ENCODE measurements around the gene NPSR1.
"Not testable (repeated sequence)": the region's sequence is repeated elsewhere in the genome, so short reads cannot be mapped to it uniquely, and the experiment has no call there.

NPSR1 gene, protein sequence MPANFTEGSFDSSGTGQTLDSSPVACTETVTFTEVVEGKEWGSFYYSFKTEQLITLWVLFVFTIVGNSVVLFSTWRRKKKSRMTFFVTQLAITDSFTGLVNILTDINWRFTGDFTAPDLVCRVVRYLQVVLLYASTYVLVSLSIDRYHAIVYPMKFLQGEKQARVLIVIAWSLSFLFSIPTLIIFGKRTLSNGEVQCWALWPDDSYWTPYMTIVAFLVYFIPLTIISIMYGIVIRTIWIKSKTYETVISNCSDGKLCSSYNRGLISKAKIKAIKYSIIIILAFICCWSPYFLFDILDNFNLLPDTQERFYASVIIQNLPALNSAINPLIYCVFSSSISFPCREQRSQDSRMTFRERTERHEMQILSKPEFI

DNA sequence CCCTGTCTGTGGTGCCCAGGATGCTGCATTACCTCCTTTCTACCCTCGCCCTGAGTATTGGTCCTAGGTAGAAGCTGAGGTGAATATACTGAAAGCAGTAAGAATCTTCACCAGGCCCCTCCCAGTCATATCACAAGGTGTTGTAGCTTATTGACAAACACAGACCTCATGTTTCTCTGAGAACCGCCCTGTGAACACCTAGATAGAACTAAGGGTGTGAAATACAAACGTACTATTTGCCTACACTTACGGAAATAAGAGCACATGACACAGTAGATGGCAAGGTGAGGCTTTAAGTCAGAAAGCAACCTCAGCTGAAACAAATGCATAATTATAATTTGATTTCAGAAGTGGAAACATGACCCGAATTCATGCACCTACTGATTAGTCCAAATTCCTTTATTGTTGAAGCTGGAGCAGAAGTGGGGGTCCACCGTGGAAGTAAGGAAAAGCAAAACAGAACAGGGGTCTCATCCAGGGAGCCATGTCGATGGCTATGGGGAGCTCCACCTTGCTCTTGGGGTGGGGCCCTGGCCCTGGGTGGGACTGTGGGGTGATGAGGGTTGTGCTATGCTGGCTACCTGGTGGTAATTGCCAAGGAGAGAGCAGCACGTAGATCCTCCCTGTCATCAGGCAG is at the start of gene NPSR1:
Gene NPSR1, plus strand, starts transcription at position 587 of the 637 bp plus-strand sequence. CDS start 195 bp downstream, outside the sequence.
- Histone ChIP-seq H3K4me1 (ENCODE audit: control insufficient read depth, insufficient read depth, low read length, unreplicated experiment) (no peaks in the 10 kb centered on the region), H3K4me3 (ENCODE audit: low read depth, low read length) (no peak within 1 kb of the TSS), H3K36me3 (ENCODE audit: insufficient read depth, low read length) (no peaks in the 10 kb centered on the region), H3K27me3 (ENCODE audit: insufficient read depth, low read length) (peaks cover 66% of the 10 kb centered on the region), H3K79me2 (ENCODE audit: control insufficient read depth, insufficient read depth, low read length, unreplicated experiment) (no peaks in the 10 kb centered on the region), H2AFZ (ENCODE audit: low read length, unreplicated experiment) (no peak within 1 kb of the TSS), H3K27ac (ENCODE audit: low read depth, low read length) (no peak within 1 kb of the TSS)

DNA sequence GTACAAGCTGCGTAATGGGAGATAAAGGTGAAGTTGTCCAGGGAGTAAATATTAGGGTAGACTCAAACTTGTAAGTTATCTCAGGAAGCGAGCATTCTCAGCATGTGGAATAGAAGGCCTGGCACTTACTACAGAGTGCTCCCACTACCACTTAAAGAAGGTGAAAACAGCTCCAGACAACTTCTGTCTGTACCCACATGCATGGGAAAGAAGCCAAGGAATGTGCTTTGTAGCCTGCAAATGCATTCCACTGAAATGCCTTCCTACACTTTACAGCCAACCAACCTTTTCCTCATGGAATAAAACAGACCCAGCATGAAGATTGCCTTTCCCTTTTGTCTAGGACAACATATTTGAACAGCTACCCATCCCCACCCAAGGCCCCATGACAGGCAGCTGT is 45.4 kb upstream of the NPSR1 start:
- Histone ChIP-seq H3K79me2 (ENCODE audit: control insufficient read depth, insufficient read depth, low read length, unreplicated experiment) (no peaks in the 10 kb centered on the region), H3K4me3 (ENCODE audit: low read depth, low read length) (no peak overlapping the region), H3K4me1 (ENCODE audit: control insufficient read depth, insufficient read depth, low read length, unreplicated experiment) (no peaks in the 10 kb centered on the region), H2AFZ (ENCODE audit: low read length, unreplicated experiment) (no peak overlapping the region), H3K27ac (ENCODE audit: low read depth, low read length) (no peak overlapping the region), H3K36me3 (ENCODE audit: insufficient read depth, low read length) (no peaks in the 10 kb centered on the region), H3K27me3 (ENCODE audit: insufficient read depth, low read length) (no peaks in the 10 kb centered on the region)

DNA sequence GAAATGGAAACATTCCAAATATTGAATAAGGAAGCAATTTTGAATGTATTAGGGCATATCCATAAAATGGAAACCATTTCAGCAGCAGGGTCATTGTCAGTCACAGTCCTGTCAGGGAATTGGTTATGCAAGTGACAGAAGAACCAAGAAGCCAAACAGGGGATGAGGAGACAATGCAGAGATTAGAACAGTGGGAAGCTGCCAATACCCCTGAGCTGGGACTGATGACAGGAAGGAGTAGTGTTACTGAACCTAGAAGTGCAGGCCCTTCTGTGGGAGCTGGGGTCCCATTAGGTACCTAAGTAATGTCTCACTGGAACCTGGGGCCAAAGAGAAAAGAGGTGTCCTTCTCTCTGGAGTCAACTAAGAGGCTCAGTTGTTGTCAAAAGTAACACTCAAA is 37.6 kb upstream of the NPSR1 start:
- Histone ChIP-seq H3K79me2 (ENCODE audit: control insufficient read depth, insufficient read depth, low read length, unreplicated experiment) (no peaks in the 10 kb centered on the region), H2AFZ (ENCODE audit: low read length, unreplicated experiment) (no peak overlapping the region), H3K36me3 (ENCODE audit: insufficient read depth, low read length) (no peaks in the 10 kb centered on the region), H3K4me3 (ENCODE audit: low read depth, low read length) (no peak overlapping the region), H3K27ac (ENCODE audit: low read depth, low read length) (no peak overlapping the region), H3K27me3 (ENCODE audit: insufficient read depth, low read length) (0 out of 2 replicates have a peak, but pooled peaks cover 6% of the 10 kb centered on the region), H3K4me1 (ENCODE audit: control insufficient read depth, insufficient read depth, low read length, unreplicated experiment) (no peaks in the 10 kb centered on the region)

DNA sequence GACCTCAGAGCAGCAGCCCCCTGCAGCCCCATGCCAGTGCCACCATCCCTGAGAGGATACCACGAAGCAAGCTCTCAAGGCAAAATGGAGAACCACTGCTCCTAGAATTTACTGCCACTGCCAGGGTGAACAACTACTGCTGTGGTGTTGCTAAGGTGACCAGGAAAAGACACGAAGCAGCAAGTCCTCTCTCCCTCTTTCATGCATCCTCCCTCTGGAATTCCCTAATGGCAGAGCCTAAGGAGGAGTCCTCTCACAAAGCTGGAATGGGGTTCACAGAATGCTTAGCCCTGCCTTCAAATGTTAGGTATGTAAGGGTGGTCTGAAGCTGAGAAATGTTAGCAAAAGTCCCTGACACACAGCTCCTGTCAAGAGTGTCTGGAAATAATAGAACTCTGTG is 35.8 kb upstream of the NPSR1 start:
- Histone ChIP-seq H3K4me3 (ENCODE audit: low read depth, low read length) (no peak overlapping the region), H3K4me1 (ENCODE audit: control insufficient read depth, insufficient read depth, low read length, unreplicated experiment) (no peaks in the 10 kb centered on the region), H2AFZ (ENCODE audit: low read length, unreplicated experiment) (no peak overlapping the region), H3K27ac (ENCODE audit: low read depth, low read length) (no peak overlapping the region), H3K27me3 (ENCODE audit: insufficient read depth, low read length) (peaks cover 8% of the 10 kb centered on the region), H3K36me3 (ENCODE audit: insufficient read depth, low read length) (no peaks in the 10 kb centered on the region), H3K79me2 (ENCODE audit: control insufficient read depth, insufficient read depth, low read length, unreplicated experiment) (no peaks in the 10 kb centered on the region)

DNA sequence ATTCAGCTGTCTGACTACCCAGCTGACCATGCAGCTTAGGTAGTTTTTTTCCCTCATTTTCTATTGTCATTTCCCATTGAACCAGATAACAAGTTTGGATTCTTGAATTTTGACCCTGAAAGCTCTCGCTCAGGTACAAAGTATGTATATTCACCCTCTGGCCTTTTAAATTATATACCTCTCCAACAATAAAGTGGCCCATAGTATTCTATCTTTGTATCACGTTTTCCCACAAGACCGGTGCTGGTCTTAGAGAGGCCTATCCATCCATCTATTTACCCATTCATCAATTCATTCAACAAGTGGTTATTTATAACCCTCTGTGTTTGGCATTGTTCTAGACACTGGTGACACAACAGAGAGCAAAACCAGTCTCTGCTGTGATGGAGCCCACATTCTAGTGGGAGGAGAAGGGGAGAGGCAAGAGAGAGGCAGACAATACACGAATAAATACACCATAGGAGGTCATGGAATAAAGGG is 35.2 kb upstream of the NPSR1 start:
- no peaks in the 10 kb centered on the region for H3K36me3 ChIP-seq (ENCODE audit: insufficient read depth, low read length)
- H2AFZ ChIP-seq (ENCODE audit: low read length, unreplicated experiment): no peak overlapping the region
- no peak overlapping the region for H3K27ac ChIP-seq (ENCODE audit: low read depth, low read length)
- H3K79me2 ChIP-seq (ENCODE audit: control insufficient read depth, insufficient read depth, low read length, unreplicated experiment): no peaks in the 10 kb centered on the region
- H3K4me3 ChIP-seq (ENCODE audit: low read depth, low read length): no peak overlapping the region
- peaks cover 12% of the 10 kb centered on the region for H3K27me3 ChIP-seq (ENCODE audit: insufficient read depth, low read length)
- H3K4me1 ChIP-seq (ENCODE audit: control insufficient read depth, insufficient read depth, low read length, unreplicated experiment): no peaks in the 10 kb centered on the region

DNA sequence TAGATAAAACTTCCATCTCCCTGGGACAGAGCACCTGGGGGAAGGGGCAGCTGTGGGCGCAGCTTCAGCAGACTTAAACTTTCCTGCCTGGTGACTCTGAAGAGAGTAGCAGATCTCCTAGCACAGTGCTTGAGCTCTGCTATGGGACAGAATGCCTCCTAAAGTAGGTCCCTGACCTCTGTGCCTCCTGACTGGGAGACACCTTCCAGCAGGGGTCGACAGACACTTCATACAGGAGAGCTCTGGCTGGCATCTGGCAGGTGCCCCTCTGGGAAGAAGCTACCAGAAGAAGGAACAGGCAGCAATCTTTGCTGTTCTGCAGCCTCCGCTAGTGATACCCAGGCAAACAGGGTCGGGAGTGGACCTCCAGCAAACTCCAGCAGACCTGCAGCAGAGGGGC is 29.4 kb upstream of the NPSR1 start:
- peaks cover 15% of the 10 kb centered on the region for H3K27me3 ChIP-seq (ENCODE audit: insufficient read depth, low read length)
- not testable (repeated sequence) for H3K4me1 ChIP-seq (ENCODE audit: control insufficient read depth, insufficient read depth, low read length, unreplicated experiment); H2AFZ ChIP-seq (ENCODE audit: low read length, unreplicated experiment); H3K4me3 ChIP-seq (ENCODE audit: low read depth, low read length); H3K36me3 ChIP-seq (ENCODE audit: insufficient read depth, low read length); H3K79me2 ChIP-seq (ENCODE audit: control insufficient read depth, insufficient read depth, low read length, unreplicated experiment); H3K27ac ChIP-seq (ENCODE audit: low read depth, low read length)

DNA sequence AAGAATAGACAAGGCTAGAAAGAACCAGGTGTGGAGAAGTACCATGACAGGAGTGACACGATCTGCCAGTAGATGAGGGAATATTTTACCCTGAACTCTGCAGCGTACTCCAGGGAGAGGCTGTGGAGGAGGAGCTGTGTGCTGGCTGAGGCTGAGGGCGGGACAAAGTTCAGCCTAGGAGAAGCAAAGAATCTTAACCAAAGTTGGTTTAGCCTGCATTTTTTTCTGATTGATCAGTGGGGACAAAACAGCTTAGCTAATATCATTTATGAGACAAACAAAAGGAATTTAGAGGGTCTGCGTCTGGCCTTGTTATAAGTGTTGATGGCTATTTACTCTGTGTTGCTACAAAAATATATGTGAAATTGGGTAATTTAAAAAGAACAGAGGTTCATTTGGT is 5.2 kb upstream of the NPSR1 start:
- Histone ChIP-seq H3K27me3 (ENCODE audit: insufficient read depth, low read length) (peaks cover 21% of the 10 kb centered on the region), H3K27ac (ENCODE audit: low read depth, low read length) (no peak overlapping the region), H3K4me1 (ENCODE audit: control insufficient read depth, insufficient read depth, low read length, unreplicated experiment) (no peaks in the 10 kb centered on the region), H3K4me3 (ENCODE audit: low read depth, low read length) (no peak overlapping the region), H2AFZ (ENCODE audit: low read length, unreplicated experiment) (no peak overlapping the region), H3K36me3 (ENCODE audit: insufficient read depth, low read length) (no peaks in the 10 kb centered on the region), H3K79me2 (ENCODE audit: control insufficient read depth, insufficient read depth, low read length, unreplicated experiment) (no peaks in the 10 kb centered on the region)

DNA sequence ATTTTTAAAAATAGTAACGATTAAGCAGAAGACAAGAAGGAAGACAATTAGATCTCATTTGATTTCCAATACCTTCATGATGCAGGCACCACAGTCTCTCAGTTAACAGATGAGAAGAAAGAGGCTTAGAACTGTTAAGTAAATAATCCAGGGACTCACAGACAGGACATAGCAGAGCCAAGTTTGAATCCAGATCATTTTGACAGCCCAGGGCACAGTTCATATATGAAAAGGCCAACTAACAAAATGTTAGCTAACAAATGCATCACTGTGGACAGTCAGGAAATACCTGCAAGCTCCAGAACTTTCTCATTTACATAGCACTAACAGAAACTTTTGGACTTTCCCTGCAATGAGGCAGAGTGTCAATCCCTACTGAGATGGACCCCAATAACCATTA is 4.2 kb upstream of the NPSR1 start:
- no peak overlapping the region for H2AFZ ChIP-seq (ENCODE audit: low read length, unreplicated experiment)
- no peaks in the 10 kb centered on the region for H3K79me2 ChIP-seq (ENCODE audit: control insufficient read depth, insufficient read depth, low read length, unreplicated experiment)
- no peaks in the 10 kb centered on the region for H3K36me3 ChIP-seq (ENCODE audit: insufficient read depth, low read length)
- peaks cover 26% of the 10 kb centered on the region; the same call in 1 of the 2 replicates for H3K27me3 ChIP-seq (ENCODE audit: insufficient read depth, low read length)
- H3K27ac ChIP-seq (ENCODE audit: low read depth, low read length): no peak overlapping the region
- H3K4me1 ChIP-seq (ENCODE audit: control insufficient read depth, insufficient read depth, low read length, unreplicated experiment): no peaks in the 10 kb centered on the region
- no peak overlapping the region for H3K4me3 ChIP-seq (ENCODE audit: low read depth, low read length)

DNA sequence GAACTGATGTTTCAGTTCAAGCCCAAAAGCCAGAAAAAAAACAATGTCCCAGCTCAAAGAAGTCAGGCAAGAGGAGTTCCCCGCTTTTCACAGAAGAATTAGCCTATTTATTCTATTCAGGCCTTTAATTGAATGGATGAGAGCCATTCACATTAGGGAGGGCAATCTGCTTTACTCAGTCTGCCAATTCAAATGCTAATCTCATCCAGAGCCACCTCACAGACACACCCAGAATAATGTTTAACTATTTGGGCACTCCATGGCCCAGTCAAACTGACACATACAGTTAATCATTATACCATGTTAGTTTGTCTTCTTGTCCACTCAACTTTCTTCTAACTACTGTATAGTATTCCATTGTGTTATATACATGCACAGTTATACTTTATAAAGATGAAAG is 2.6 kb upstream of the NPSR1 start:
- Histone ChIP-seq H3K27ac (ENCODE audit: low read depth, low read length) (no peak overlapping the region), H3K79me2 (ENCODE audit: control insufficient read depth, insufficient read depth, low read length, unreplicated experiment) (no peaks in the 10 kb centered on the region), H2AFZ (ENCODE audit: low read length, unreplicated experiment) (no peak overlapping the region), H3K4me1 (ENCODE audit: control insufficient read depth, insufficient read depth, low read length, unreplicated experiment) (no peaks in the 10 kb centered on the region), H3K4me3 (ENCODE audit: low read depth, low read length) (no peak overlapping the region), H3K36me3 (ENCODE audit: insufficient read depth, low read length) (no peaks in the 10 kb centered on the region), H3K27me3 (ENCODE audit: insufficient read depth, low read length) (peaks cover 42% of the 10 kb centered on the region)

DNA sequence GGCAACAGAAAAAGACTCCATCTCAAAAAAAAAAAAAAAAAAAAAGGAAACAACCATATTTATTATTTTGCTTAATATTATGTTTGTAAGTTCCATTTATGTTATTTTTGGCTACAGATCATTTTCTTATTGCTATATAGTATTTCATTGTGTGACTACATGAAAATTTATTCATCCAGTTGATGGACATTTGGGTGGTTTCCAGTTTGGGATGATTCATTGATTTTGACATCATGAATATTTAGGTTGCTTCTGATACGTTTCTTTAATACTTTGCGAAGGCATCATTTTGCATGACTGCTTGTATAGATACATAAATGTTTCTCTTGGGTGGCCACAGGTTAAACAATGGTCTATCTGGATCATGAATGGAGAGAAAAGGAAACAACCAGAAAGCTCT is 2.0 kb upstream of the NPSR1 start:
- Histone ChIP-seq H3K27ac (ENCODE audit: low read depth, low read length) (no peak overlapping the region), H3K79me2 (ENCODE audit: control insufficient read depth, insufficient read depth, low read length, unreplicated experiment) (no peaks in the 10 kb centered on the region), H3K4me3 (ENCODE audit: low read depth, low read length) (no peak overlapping the region), H3K36me3 (ENCODE audit: insufficient read depth, low read length) (no peaks in the 10 kb centered on the region), H2AFZ (ENCODE audit: low read length, unreplicated experiment) (no peak overlapping the region), H3K27me3 (ENCODE audit: insufficient read depth, low read length) (peaks cover 48% of the 10 kb centered on the region), H3K4me1 (ENCODE audit: control insufficient read depth, insufficient read depth, low read length, unreplicated experiment) (no peaks in the 10 kb centered on the region)
